Measurements from ENCODE around the gene MYRIP. TPM values are rescaled to one million over a fixed set of nuclear protein-coding genes. Genes with fewer than 3 reads are reported as not detected.

Gene MYRIP
- total RNA-seq, 4 donors from 2014 or later, result 3.5 to 31.1 (median 12.1) TPM

GRCh38 chr3:40044487-40044886 is 235.1 kb downstream of the MYRIP start:
- Histone ChIP-seq H3K4me3 (no peak overlapping the region), H3K4me1 (no peaks in the 10 kb centered on the region), H3K27me3 (no peaks in the 10 kb centered on the region), H3K36me3 (no peaks in the 10 kb centered on the region), H3K9me3 (no peaks in the 10 kb centered on the region), H3K27ac (no peak overlapping the region)
- TF ChIP-seq CTCF (IDR thresholded peaks at IDR 0.05), result no peak
- TF ChIP-seq POLR2A (IDR thresholded peaks at IDR 0.05), result no peak
- intact Hi-C loops (cut with DNase I; ENCODE audit: low total_unique reads), result no loop called here
- no peak for DNase-seq

DNA sequence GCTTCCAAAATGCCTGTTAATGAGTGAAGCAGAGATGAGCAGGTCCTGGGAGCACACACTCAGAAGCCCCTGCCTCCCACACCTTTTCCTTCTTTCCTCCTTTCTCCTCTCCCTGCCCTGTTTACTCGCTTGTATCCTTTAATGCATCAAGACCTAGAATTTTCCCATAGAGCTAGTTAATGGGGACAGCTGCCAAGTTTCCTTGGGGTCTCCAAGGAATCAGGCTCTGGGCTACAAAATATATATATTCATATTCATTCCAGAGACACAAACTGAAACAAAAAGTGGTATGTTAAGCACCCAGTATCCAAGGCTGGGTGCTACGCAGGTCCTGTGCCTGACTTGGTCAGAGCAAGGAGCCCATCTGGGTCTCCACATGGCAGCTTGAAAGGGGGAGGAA is 235.6 kb downstream of the MYRIP start:
- Histone ChIP-seq H3K9me3 (no peaks in the 10 kb centered on the region), H3K4me3 (no peak overlapping the region), H3K27ac (no peak overlapping the region), H3K27me3 (no peaks in the 10 kb centered on the region), H3K4me1 (no peaks in the 10 kb centered on the region), H3K36me3 (no peaks in the 10 kb centered on the region)
- intact Hi-C loops (cut with DNase I; ENCODE audit: low total_unique reads), result no loop called here
- DNase-seq, result no peak
- TF ChIP-seq CTCF (IDR thresholded peaks at IDR 0.05), result no peak
- TF ChIP-seq POLR2A (IDR thresholded peaks at IDR 0.05), result no peak

GRCh38 chr3:40046149-40046548 is 236.7 kb downstream of the MYRIP start:
- no peaks in the 10 kb centered on the region for H3K36me3 ChIP-seq
- no peaks in the 10 kb centered on the region for H3K27me3 ChIP-seq
- intact Hi-C loops (cut with DNase I; ENCODE audit: low total_unique reads), result no loop called here
- no peak overlapping the region for H3K4me3 ChIP-seq
- no peaks in the 10 kb centered on the region for H3K4me1 ChIP-seq
- H3K9me3 ChIP-seq, result no peaks in the 10 kb centered on the region
- TF ChIP-seq POLR2A (IDR thresholded peaks at IDR 0.05) (no peak), CTCF (IDR thresholded peaks at IDR 0.05) (no peak)
- no peak for DNase-seq
- no peak overlapping the region for H3K27ac ChIP-seq

DNA sequence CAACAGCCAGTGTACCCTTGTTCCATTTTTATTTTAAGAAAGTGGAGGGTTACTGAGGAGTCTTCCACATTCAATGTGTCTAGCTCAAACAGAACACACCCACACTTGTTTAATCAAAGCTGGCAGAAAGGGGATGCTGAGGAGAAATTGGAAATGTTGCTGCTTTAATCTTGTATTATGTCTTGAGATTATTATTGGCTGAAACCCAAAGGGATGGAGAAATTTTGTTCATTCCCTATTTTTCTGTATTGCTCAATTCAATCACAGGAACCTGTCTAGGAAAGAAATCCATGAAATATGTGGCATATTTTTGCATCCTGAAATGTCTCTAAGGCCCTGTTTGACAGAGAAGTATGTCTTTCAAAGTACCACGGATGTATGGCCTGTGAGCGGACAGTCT is 238.0 kb downstream of the MYRIP start:
- intact Hi-C loops (cut with DNase I; ENCODE audit: low total_unique reads), result no loop called here
- Histone ChIP-seq H3K4me1 (no peaks in the 10 kb centered on the region), H3K4me3 (no peak overlapping the region), H3K27ac (no peak overlapping the region), H3K9me3 (no peaks in the 10 kb centered on the region), H3K36me3 (no peaks in the 10 kb centered on the region), H3K27me3 (no peaks in the 10 kb centered on the region)
- no peak for DNase-seq
- TF ChIP-seq POLR2A (IDR thresholded peaks at IDR 0.05) (no peak), CTCF (IDR thresholded peaks at IDR 0.05) (no peak)

DNA sequence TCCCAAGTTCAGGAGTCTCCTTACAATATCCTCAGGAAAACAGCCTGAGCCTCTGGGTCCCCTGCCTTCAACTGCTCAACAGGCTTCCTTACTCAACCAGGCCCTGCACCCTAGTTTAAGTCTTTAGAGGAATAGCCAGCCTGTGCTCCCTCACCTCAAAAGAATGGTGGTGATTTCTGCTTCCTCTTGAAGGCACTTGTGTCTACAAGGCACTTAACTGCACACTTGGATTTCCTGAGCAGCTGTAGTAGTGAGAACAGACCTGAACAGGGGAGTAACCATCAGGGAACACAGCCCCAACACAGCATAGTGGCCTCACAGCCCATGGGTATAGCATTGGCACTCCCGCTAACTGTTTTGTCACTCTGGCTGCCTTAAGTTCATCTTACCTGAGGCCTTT is 244.3 kb downstream of the MYRIP start:
- intact Hi-C loops (cut with DNase I; ENCODE audit: low total_unique reads), result no loop called here
- Histone ChIP-seq H3K4me1 (no peaks in the 10 kb centered on the region), H3K36me3 (no peaks in the 10 kb centered on the region), H3K27ac (no peak overlapping the region), H3K27me3 (no peaks in the 10 kb centered on the region), H3K4me3 (no peak overlapping the region), H3K9me3 (no peaks in the 10 kb centered on the region)
- no peak for TF ChIP-seq POLR2A (IDR thresholded peaks at IDR 0.05)
- no peak for TF ChIP-seq CTCF (IDR thresholded peaks at IDR 0.05)
- no peak for DNase-seq

Data from uterus (tissue), 4 donors.